CD14-positive monocyte (primary cell): Measurements from ENCODE around the gene INPP5A. TPM values are rescaled to one million over a fixed set of nuclear protein-coding genes. Genes with fewer than 3 reads are reported as not detected.

Experiments
- DNase-seq, 3 donors: peaks; one replicate each; pipeline ENCODE4 v3.0.0-alpha.2; 2011 to 2022
- H2AFZ ChIP-seq: 2 replicates; pipeline ENCODE4 v1.6.0; 2012; ENCODE audit warnings: mild to moderate bottlenecking, low read depth, low read length, inconsistent platforms; ENCODE audit not compliant: insufficient read depth, poor library complexity, severe bottlenecking
- H3K27ac ChIP-seq, 2 donors: 1 replicate in 1 of 2; 2 replicates in 1 of 2; pipeline ENCODE4 v1.5.1; 2012 to 2013; ENCODE audit warnings: low read length in 2 of 2, control low read depth in 1 of 2, inconsistent platforms in 1 of 2, low read depth in 1 of 2, mild to moderate bottlenecking in 1 of 2
- H3K27me3 ChIP-seq, 2 donors: one replicate each; pipeline versions ENCODE4 v1.6.0 to v1.6.1; 2011 to 2013; ENCODE audit warnings: low read length in 2 of 2; ENCODE audit not compliant: control insufficient read depth in 2 of 2, insufficient read depth in 2 of 2
- H3K36me3 ChIP-seq, 2 donors: replicated peaks in 1 of 2; 1 replicate in 1 of 2; 2 replicates in 1 of 2; pipeline versions ENCODE4 v1.5.1 to v1.6.1; 2012 to 2013; ENCODE audit warnings: low read length in 2 of 2, control low read depth in 1 of 2, inconsistent platforms in 1 of 2, mild to moderate bottlenecking in 1 of 2; ENCODE audit not compliant: insufficient read depth in 2 of 2, control insufficient read depth in 1 of 2
- H3K4me1 ChIP-seq, 2 donors: 1 replicate in 1 of 2; 2 replicates in 1 of 2; pipeline versions ENCODE4 v1.5.1 to v1.6.1; 2012 to 2013; ENCODE audit warnings: low read length in 2 of 2, control low read depth in 1 of 2, inconsistent platforms in 1 of 2, mild to moderate bottlenecking in 1 of 2, moderate library complexity in 1 of 2; ENCODE audit not compliant: insufficient read depth in 2 of 2, control insufficient read depth in 1 of 2
- H3K4me2 ChIP-seq: replicated peaks from 2 replicates; pipeline ENCODE3; 2012; ENCODE audit warnings: low read length, moderate library complexity, mild to moderate bottlenecking; ENCODE audit not compliant: poor library complexity, severe bottlenecking; ENCODE audit errors: extremely low read depth
- H3K4me3 ChIP-seq, 3 experiments: fragments of 200-600 bp in 1 of 3; sonication (generic) in 1 of 3; replicated peaks in 1 of 3; 1 replicate in 2 of 3; 2 replicates in 1 of 3; pipeline ENCODE4 v1.5.1; 2011 to 2013; ENCODE audit warnings: low read length in 3 of 3, mild to moderate bottlenecking in 3 of 3, control low read depth in 2 of 3, low read depth in 2 of 3, inconsistent platforms in 1 of 3, moderate library complexity in 1 of 3
- H3K79me2 ChIP-seq: 2 replicates; pipeline ENCODE4 v1.6.0; 2012; ENCODE audit warnings: mild to moderate bottlenecking, control low read depth, inconsistent platforms, low read length, moderate library complexity; ENCODE audit not compliant: insufficient read depth
- H3K9ac ChIP-seq: 2 replicates; pipeline ENCODE4 v1.6.0; 2017; ENCODE audit warnings: low read length, mild to moderate bottlenecking; ENCODE audit not compliant: insufficient read depth, poor library complexity, severe bottlenecking
- H3K9me3 ChIP-seq, 2 donors: replicated peaks in 1 of 2; 1 replicate in 1 of 2; 2 replicates in 1 of 2; pipeline versions ENCODE4 v1.5.1 to v1.6.1; 2012 to 2013; ENCODE audit warnings: low read length in 2 of 2, control low read depth in 1 of 2; ENCODE audit not compliant: control insufficient read depth in 1 of 2, insufficient read depth in 1 of 2
- H4K20me1 ChIP-seq: 2 replicates; pipeline ENCODE4 v1.6.0; 2012; ENCODE audit warnings: mild to moderate bottlenecking, low read length, control low read depth, moderate library complexity; ENCODE audit not compliant: insufficient read depth
- H3K27ac Mint-ChIP-seq, 7 donors: one replicate each; pipeline ENCODE4 v1.8.0; 2020; ENCODE audit warnings: mild to moderate bottlenecking in 7 of 7, mixed read lengths in 7 of 7, moderate library complexity in 6 of 7, inconsistent platforms in 2 of 7
- H3K27me3 Mint-ChIP-seq, 3 donors: one replicate each; pipeline ENCODE4 v1.8.0; 2021 to 2022; ENCODE audit warnings: low read depth in 3 of 3, mild to moderate bottlenecking in 3 of 3, mixed read lengths in 3 of 3, moderate library complexity in 3 of 3, inconsistent platforms in 1 of 3
- H3K36me3 Mint-ChIP-seq, 2 donors: one replicate each; pipeline ENCODE4 v1.8.0; 2020; ENCODE audit warnings: mixed read lengths in 2 of 2, inconsistent platforms in 1 of 2, mild to moderate bottlenecking in 1 of 2
- H3K4me1 Mint-ChIP-seq: one replicate; pipeline ENCODE4 v1.8.0; 2020; ENCODE audit warnings: mild to moderate bottlenecking, mixed read lengths
- H3K4me3 Mint-ChIP-seq, 2 donors: one replicate each; pipeline ENCODE4 v1.8.0; 2020; ENCODE audit warnings: mild to moderate bottlenecking in 2 of 2, mixed read lengths in 2 of 2, moderate library complexity in 1 of 2
- H3K9me3 Mint-ChIP-seq, 7 donors: one replicate each; pipeline ENCODE4 v1.8.0; 2020 to 2022; ENCODE audit warnings: mixed read lengths in 7 of 7, mild to moderate bottlenecking in 6 of 7, moderate library complexity in 6 of 7, inconsistent platforms in 2 of 7
- CTCF ChIP-seq: fragments of 200-600 bp; IDR thresholded peaks from one replicate; pipeline ENCODE4 v1.8.0; 2022; ENCODE audit warnings: antibody characterized with exemption, mild to moderate bottlenecking
- WGBS: methylation state at CpG from one replicate; pipeline ENCODE4 v1.1.5; 2013; ENCODE audit warnings: missing lambda C conversion rate; ENCODE audit not compliant: insufficient coverage; 5-methylcytosine and 5-hydroxymethylcytosine counted together
- intact Hi-C, 2 donors: fragments of 100-400 bp; cut with micrococcal nuclease; formaldehyde crosslinking; loops; one replicate each; pipeline versions ENCODE4 v1.15.0 to v1.15.1; 2023
- polyA plus RNA-seq, 3 donors: library from polyadenylated mRNA; depleted of rRNA in 1 of 3; unstranded in 2 of 3; stranded (reverse) in 1 of 3; fragments of 300-500 nt in 2 of 3; fragments of >200 nt in 1 of 3; fragmentation: Illumina TruSeq in 2 of 3; gene quantifications; 1 replicate in 2 of 3; 2 replicates in 1 of 3; pipeline ENCODE4 v1.2.3, GENCODE V29; 2012 to 2021

Gene INPP5A
- polyA plus RNA-seq, 3 donors: 0.87 to 17.2 (median 2.9) TPM

- Mint-ChIP-seq H3K36me3 (peaks cover 17 to 37% of the 10 kb centered on the region in 2 donors), H3K27ac (no peak overlapping the region)
These were observed 66.4 kb downstream of the INPP5A start for GRCh38 chr10:132603851-132604533.

GRCh38 chr10:132604686-132605085 is 67.1 kb downstream of the INPP5A start:
- peaks cover 0 to 3% (median 1%) of the 10 kb centered on the region in 3 donors for H3K27me3 Mint-ChIP-seq
- no peak overlapping the region for H3K27ac Mint-ChIP-seq
- Histone ChIP-seq H3K9me3 (peaks cover 11 to 24% of the 10 kb centered on the region in 2 donors), H3K27ac (no peak overlapping the region), H3K27me3 (no peaks in the 10 kb centered on the region), H3K4me2 (no peak overlapping the region), H3K79me2 (peaks cover 87% of the 10 kb centered on the region), H3K9ac (no peak overlapping the region), H4K20me1 (peaks cover 86% of the 10 kb centered on the region), H3K4me3 (no peak overlapping the region), H3K4me1 (no peaks in the 10 kb centered on the region), H2AFZ (no peak overlapping the region), H3K36me3 (peaks cover 0 to 7% of the 10 kb centered on the region in 2 donors)
- H3K4me3 Mint-ChIP-seq: no peak overlapping the region
- DNase-seq: no peak
- 98% methylated on average over 3 of the region's 3 CpGs for WGBS
- intact Hi-C loops: no loop called here
- peaks cover 22 to 37% of the 10 kb centered on the region in 2 donors for H3K36me3 Mint-ChIP-seq
- H3K9me3 Mint-ChIP-seq: peaks cover 17 to 25% (median 21%) of the 10 kb centered on the region in 7 donors
- peaks cover 2% of the 10 kb centered on the region for H3K4me1 Mint-ChIP-seq
- TF ChIP-seq CTCF: no peak

More at GRCh38 chr10:132603851-132604533, 66.4 kb downstream of the INPP5A start:
- Histone ChIP-seq H3K27me3 (no peaks in the 10 kb centered on the region), H3K4me3 (no peak overlapping the region), H3K9me3 (peaks cover 16 to 31% of the 10 kb centered on the region in 2 donors), H3K27ac (no peak overlapping the region), H3K4me2 (no peak overlapping the region), H3K36me3 (peaks cover 0 to 13% of the 10 kb centered on the region in 2 donors), H3K4me1 (no peaks in the 10 kb centered on the region), H3K9ac (no peak overlapping the region), H4K20me1 (peaks cover 87% of the 10 kb centered on the region), H3K79me2 (peaks cover 93% of the 10 kb centered on the region), H2AFZ (no peak overlapping the region)
- no peak for DNase-seq
- Mint-ChIP-seq H3K9me3 (peaks cover 21 to 32% (median 28%) of the 10 kb centered on the region in 7 donors), H3K27me3 (peaks cover 0 to 3% (median 1%) of the 10 kb centered on the region in 3 donors), H3K4me1 (peaks cover 2% of the 10 kb centered on the region), H3K4me3 (no peak overlapping the region)
- TF ChIP-seq CTCF: no peak
- intact Hi-C loops: no loop called here
- WGBS: 98% methylated on average over 23 of the region's 30 CpGs
